Subcutaneous preadipocyte (primary cell): Measurements from ENCODE around the gene MEIOSIN. TPM values are rescaled to one million over a fixed set of nuclear protein-coding genes. Genes with fewer than 3 reads are reported as not detected.

Source experiments
- total RNA-seq: library from RNA; depleted of rRNA; stranded (reverse); fragments of >200 nt; gene quantifications from 2 replicates; pipeline ENCODE4 v1.2.3, GENCODE V29; 2012

Gene MEIOSIN, protein sequence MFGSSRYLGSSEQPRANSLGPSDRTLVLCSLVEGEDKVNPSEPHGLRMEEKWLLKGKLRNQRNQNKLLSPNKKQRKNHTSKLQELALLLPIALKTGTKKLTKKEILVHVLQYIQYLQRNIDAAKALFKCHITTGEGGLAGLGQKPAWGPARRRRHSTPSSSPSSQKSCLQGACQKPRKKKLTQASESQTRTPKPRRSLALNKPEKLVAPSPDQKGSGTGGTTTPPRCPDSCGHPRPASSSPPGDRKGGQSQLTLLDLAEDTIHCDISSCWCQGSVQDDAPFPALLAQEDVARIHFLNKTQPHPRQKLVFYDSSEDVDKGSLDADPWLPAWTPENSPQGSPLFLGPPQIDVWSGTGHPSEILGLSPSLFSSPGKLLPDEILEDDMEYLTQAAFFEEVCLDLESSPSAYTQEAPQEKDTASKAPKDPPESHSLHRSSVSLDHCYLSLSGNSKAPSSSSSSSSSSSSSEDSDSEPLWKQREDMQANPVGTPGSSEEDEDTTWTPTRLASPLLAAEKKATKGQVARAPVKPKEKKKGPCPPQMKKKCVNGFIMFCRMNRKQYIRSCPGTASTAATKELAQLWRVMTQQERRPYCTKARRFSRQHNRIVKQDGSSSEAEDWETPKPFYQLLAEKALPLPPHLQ
- not detected in 2 replicates for total RNA-seq

GRCh38 chr19:45733160-45733810 lies at the start of gene MEIOSIN:
TSS of gene MEIOSIN (plus strand) at chr19:45733439. CDS start at chr19:45735377, 1,938 bp downstream.

GRCh38 chr19:45691516-45692186 lies 41.6 kb upstream of the MEIOSIN start, which contains the start of gene SNRPD2:
TSS of gene SNRPD2 (minus strand) at chr19:45691953. CDS start at chr19:45691888, 65 bp downstream.

GRCh38 chr19:45692187-45693105 lies 40.8 kb upstream of the MEIOSIN start, which contains the start of gene QPCTL:
TSS of gene QPCTL (plus strand) at chr19:45692666. CDS start at chr19:45692704, 38 bp downstream.

GRCh38 chr19:45730368-45731288 lies 2.6 kb upstream of the MEIOSIN start, which contains the start of gene FBXO46:
TSS of gene FBXO46 (minus strand) at chr19:45730896. CDS start at chr19:45713495, 17,401 bp downstream.

DNA sequence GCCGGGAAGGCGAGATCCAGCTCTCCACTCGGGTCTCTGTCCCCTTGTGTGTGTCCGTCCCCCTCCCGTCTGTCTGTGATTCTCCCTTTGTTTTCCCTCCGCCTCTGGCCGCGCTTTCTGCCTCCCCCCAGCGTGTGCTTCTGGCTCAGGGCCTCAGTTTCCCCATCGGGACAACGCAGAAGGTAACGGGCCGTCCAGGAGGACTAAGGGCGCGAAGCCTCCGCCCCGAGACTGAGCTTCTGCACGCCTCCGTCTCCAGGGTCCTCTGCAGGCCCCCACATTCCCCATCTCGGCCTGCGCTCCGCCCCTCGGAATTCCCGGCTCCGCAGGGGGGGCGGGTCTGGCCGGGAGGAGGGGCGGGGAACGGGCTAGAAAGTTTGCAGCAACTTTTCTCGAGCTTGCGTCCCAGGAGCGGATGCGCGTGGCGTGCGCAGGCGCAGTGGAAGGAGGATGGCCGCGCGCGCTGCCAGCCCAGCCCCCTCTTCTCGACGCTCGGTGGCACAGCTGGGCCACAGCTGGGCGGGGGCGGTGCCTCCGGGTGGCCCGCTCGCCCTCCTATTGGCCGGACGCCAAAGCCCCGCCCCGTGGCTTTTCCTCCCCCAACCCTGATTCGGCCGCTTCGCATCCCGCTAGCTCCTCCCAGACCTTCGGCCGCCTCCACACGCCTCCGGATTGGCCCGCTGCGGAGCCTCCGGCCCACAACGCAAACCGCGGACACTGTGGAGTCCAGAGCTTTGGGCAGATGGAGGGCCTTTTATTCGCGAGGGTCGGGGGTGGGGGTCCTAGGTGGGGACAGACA lies 35.9 kb downstream of the MEIOSIN start, which contains the start of gene SIX5:
Gene SIX5, minus strand, starts transcription at position 269 of the 799 bp plus-strand sequence. CDS start 408 bp downstream, outside the sequence.

GRCh38 chr19:45782162-45782691 lies 49.0 kb downstream of the MEIOSIN start, which contains the start of gene DMPK:
TSS of gene DMPK (minus strand) at chr19:45782490. CDS start at chr19:45782352, 138 bp downstream.

GRCh38 chr19:45792470-45793177 lies 59.4 kb downstream of the MEIOSIN start, which contains the start of gene DMWD:
TSS of gene DMWD (minus strand) at chr19:45792845. CDS start at chr19:45792756, 89 bp downstream.

Other genes with a start within 250 kb of the MEIOSIN start
- 3.3 and 3.7 TPM in 2 replicates for gene RTN2, start 236.4 kb upstream of the MEIOSIN start, total RNA-seq
- gene PPM1N, start 235.0 kb upstream of the MEIOSIN start, total RNA-seq = 1.5 and 2.5 TPM in 2 replicates
- gene VASP, start 226.0 kb upstream of the MEIOSIN start, total RNA-seq = 39.7 and 79.2 TPM in 2 replicates
- 5.5 and 7.8 TPM in 2 replicates for gene OPA3, start 148.6 kb upstream of the MEIOSIN start, total RNA-seq
- gene GPR4, start 131.2 kb upstream of the MEIOSIN start, total RNA-seq = under 0.01 TPM in 1 of 2 replicates, not detected in the other
- gene EML2, start 94.0 kb upstream of the MEIOSIN start, total RNA-seq = 12.5 and 25.2 TPM in 2 replicates
- not detected in 2 replicates for gene GIPR, start 65.2 kb upstream of the MEIOSIN start, total RNA-seq
- gene SNRPD2, start 41.5 kb upstream of the MEIOSIN start, total RNA-seq = 200 and 333 TPM in 2 replicates
- 20.9 and 28.3 TPM in 2 replicates for gene QPCTL, start 40.8 kb upstream of the MEIOSIN start, total RNA-seq
- gene FBXO46, start 2.5 kb upstream of the MEIOSIN start, total RNA-seq = 7.7 and 14.7 TPM in 2 replicates
- 6.6 and 7.8 TPM in 2 replicates for gene SIX5, start 35.8 kb downstream of the MEIOSIN start, total RNA-seq
- gene DMPK, start 49.1 kb downstream of the MEIOSIN start, total RNA-seq = 13.7 and 22.4 TPM in 2 replicates
- gene DMWD, start 59.4 kb downstream of the MEIOSIN start, total RNA-seq = 36.0 and 51.0 TPM in 2 replicates
- under 0.01 and 0.39 TPM in 2 replicates for gene RSPH6A, start 81.9 kb downstream of the MEIOSIN start, total RNA-seq
- 41.2 and 55.5 TPM in 2 replicates for gene SYMPK, start 129.7 kb downstream of the MEIOSIN start, total RNA-seq
- gene FOXA3, start 130.9 kb downstream of the MEIOSIN start, total RNA-seq = not detected in 2 replicates
- 18.0 and 21.7 TPM in 2 replicates for gene IRF2BP1, start 152.7 kb downstream of the MEIOSIN start, total RNA-seq
- gene MYPOP, start 169.2 kb downstream of the MEIOSIN start, total RNA-seq = 1.5 and 2.5 TPM in 2 replicates
- not detected in 2 replicates for gene NANOS2, start 181.3 kb downstream of the MEIOSIN start, total RNA-seq
- 0.39 TPM in 1 of 2 replicates, not detected in the other for gene NOVA2, start 240.4 kb downstream of the MEIOSIN start, total RNA-seq